Endothelial cell of umbilical vein (primary cell): ENCODE results near the gene TOM1L2.

Source experiments
- FOS ChIP-seq: IDR thresholded peaks from 2 replicates; pipeline ENCODE4 v1.6.1; 2011; ENCODE audit warnings: mild to moderate bottlenecking, low read length, moderate library complexity, borderline replicate concordance; ENCODE audit not compliant: insufficient read depth
- POLR2A ChIP-seq: IDR thresholded peaks from 2 replicates; pipeline ENCODE4 v1.6.1; 2012; ENCODE audit warnings: low read depth, mild to moderate bottlenecking, control low read depth, low read length
- TF ChIP-seq, protein P1 (sequence below), 2 donors: IDR thresholded peaks; 1 replicate in 1 of 2; 2 replicates in 1 of 2; pipeline ENCODE4 v1.5.1; 2011; ENCODE audit warnings: low read length in 2 of 2, mild to moderate bottlenecking in 2 of 2, moderate library complexity in 2 of 2, control low read depth in 1 of 2, inconsistent platforms in 1 of 2, low read depth in 1 of 2; ENCODE audit not compliant: insufficient read depth in 1 of 2; ENCODE audit errors: extremely low read depth in 1 of 2

- TF ChIP-seq, protein P1, sequence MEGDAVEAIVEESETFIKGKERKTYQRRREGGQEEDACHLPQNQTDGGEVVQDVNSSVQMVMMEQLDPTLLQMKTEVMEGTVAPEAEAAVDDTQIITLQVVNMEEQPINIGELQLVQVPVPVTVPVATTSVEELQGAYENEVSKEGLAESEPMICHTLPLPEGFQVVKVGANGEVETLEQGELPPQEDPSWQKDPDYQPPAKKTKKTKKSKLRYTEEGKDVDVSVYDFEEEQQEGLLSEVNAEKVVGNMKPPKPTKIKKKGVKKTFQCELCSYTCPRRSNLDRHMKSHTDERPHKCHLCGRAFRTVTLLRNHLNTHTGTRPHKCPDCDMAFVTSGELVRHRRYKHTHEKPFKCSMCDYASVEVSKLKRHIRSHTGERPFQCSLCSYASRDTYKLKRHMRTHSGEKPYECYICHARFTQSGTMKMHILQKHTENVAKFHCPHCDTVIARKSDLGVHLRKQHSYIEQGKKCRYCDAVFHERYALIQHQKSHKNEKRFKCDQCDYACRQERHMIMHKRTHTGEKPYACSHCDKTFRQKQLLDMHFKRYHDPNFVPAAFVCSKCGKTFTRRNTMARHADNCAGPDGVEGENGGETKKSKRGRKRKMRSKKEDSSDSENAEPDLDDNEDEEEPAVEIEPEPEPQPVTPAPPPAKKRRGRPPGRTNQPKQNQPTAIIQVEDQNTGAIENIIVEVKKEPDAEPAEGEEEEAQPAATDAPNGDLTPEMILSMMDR (IDR thresholded peaks at IDR 0.05; ENCODE audit: extremely low read depth in 1 of 2, insufficient read depth in 1 of 2, low read depth in 1 of 2, low read length in 2 of 2) = no peak
- TF ChIP-seq POLR2A (no peak), FOS (no peak)
Measured at GRCh38 chr17:17806035-17806434, 166.2 kb downstream of the TOM1L2 start.
